Common myeloid progenitor, CD34-positive (primary cell): ENCODE results near the gene CCDC30.
A peak's percentile ranks its signal among the peaks of the same experiment; 100 is the strongest.

ENCODE experiments used
- CTCF ChIA-PET: fragments of 350-600 bp; sonication (Branson Sonifier 250); formaldehyde crosslinking; loops from one replicate; lab custom pipeline; 2021; ENCODE audit warnings: antibody characterized with exemption; lab: Charles Lee
- POLR2A ChIA-PET: fragments of 350-600 bp; sonication (Branson Sonifier 250); formaldehyde crosslinking; loops from one replicate; lab custom pipeline; 2021; ENCODE audit warnings: antibody characterized with exemption; lab: Charles Lee
- DNase-seq, 3 donors: peaks; one replicate each; pipeline versions ENCODE4 v3.0.0 to v3.0.0-alpha.2; 2013
- H3K27ac ChIP-seq, 2 experiments: 1 replicate in 1 of 2; 2 replicates in 1 of 2; pipeline ENCODE4 v1.7.0; 2013; ENCODE audit warnings: inconsistent platforms in 2 of 2, low read length in 2 of 2, mild to moderate bottlenecking in 2 of 2, low read depth in 1 of 2, moderate library complexity in 1 of 2; ENCODE audit not compliant: severe bottlenecking in 2 of 2, insufficient read depth in 1 of 2, poor library complexity in 1 of 2
- H3K27me3 ChIP-seq, 5 experiments: replicated peaks in 2 of 5; 1 replicate in 3 of 5; 2 replicates in 2 of 5; pipeline versions ENCODE4 v1.6.1 to v1.7.0; 2013; ENCODE audit warnings: low read length in 4 of 5, mild to moderate bottlenecking in 2 of 5, moderate library complexity in 2 of 5, inconsistent platforms in 1 of 5; ENCODE audit not compliant: insufficient read depth in 5 of 5, control insufficient read depth in 4 of 5
- H3K36me3 ChIP-seq, 4 experiments: 1 replicate in 2 of 4; 2 replicates in 2 of 4; pipeline versions ENCODE4 v1.6.1 to v1.7.0; 2013; ENCODE audit warnings: low read length in 3 of 4, control low read depth in 1 of 4, mild to moderate bottlenecking in 1 of 4; ENCODE audit not compliant: control insufficient read depth in 4 of 4, insufficient read depth in 4 of 4
- H3K4me1 ChIP-seq, 4 experiments: 1 replicate in 3 of 4; 2 replicates in 1 of 4; pipeline versions ENCODE4 v1.6.1 to v1.7.1; 2013; ENCODE audit warnings: low read length in 3 of 4, mild to moderate bottlenecking in 3 of 4, control low read depth in 1 of 4, inconsistent platforms in 1 of 4, moderate library complexity in 1 of 4; ENCODE audit not compliant: control insufficient read depth in 4 of 4, insufficient read depth in 4 of 4; ENCODE audit errors: control extremely low read depth in 1 of 4
- H3K4me3 ChIP-seq, 7 experiments: 1 replicate in 4 of 7; 2 replicates in 3 of 7; pipeline versions ENCODE4 v1.5.1 to v1.7.0; 2013; ENCODE audit warnings: mild to moderate bottlenecking in 7 of 7, low read length in 6 of 7, moderate library complexity in 6 of 7, inconsistent platforms in 2 of 7, low read depth in 2 of 7, control low read depth in 1 of 7; ENCODE audit not compliant: insufficient read depth in 4 of 7, control insufficient read depth in 1 of 7; ENCODE audit errors: extremely low read depth in 1 of 7
- H3K9me3 ChIP-seq, 5 experiments: 1 replicate in 4 of 5; 2 replicates in 1 of 5; pipeline versions ENCODE4 v1.6.1 to v1.7.1; 2013; ENCODE audit warnings: low read length in 4 of 5, mild to moderate bottlenecking in 2 of 5, inconsistent platforms in 1 of 5, low read depth in 1 of 5, moderate library complexity in 1 of 5; ENCODE audit not compliant: control insufficient read depth in 4 of 5, insufficient read depth in 2 of 5; ENCODE audit errors: control extremely low read depth in 1 of 5
- WGBS: methylation state at CpG from one replicate; pipeline ENCODE4 v1.1.5; 2013; ENCODE audit not compliant: insufficient coverage; 5-methylcytosine and 5-hydroxymethylcytosine counted together

Gene CCDC30

DNA sequence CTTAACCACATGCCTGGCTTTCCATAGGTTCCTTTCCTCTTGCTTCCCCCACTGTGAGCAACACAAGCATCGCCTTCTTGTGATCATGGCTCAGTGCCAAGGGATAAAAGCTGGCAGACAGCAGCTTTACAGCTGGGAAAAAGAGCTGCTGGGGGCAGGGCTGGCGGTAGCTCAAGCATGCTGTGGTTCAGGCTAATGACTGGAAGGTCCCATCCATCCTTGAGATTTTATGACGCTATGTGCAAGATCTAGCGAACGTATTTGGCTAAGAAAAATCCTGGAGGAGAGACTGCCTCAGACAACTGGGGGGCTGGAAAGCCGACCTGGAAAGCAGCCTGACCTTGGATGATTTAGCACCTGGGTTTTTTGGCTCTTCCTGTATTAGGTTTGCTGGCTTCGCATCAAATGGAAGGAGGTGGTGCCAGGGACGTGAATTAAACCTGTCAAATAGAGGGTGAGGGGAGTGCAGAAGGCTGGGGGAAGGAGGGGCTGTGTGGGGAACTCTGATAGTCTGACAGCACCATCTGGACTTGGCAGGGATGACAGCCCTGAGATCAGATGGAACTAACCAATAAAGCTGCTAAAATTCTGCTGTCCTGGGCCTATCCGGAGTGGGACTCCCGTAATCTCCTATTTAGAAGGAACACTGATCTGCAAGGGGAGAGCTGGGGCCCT is 42.0 kb upstream of the CCDC30 start:
- POLR2A ChIA-PET: no interaction called here

DNA sequence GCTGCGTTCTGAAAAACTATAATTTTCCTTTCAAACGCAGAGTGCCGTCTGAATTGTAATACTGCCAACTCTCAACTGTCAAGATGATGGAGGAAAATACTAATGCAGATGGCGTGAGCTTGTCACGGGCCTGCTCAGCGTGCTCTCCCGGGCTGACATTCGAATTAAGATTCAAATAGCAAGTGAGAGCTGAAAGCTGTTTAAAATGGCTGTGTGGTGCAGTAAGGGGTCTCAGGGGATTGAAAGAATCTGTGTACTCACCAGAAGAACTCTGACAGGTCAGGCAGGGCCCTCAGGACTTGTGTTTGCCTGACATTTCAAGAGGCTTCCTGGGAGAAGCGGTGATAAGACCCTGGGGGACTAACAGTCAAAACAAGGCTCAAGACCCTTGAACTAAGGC is 40.3 kb upstream of the CCDC30 start:
- H3K27ac ChIP-seq: no peak overlapping the region
- no peaks in the 10 kb centered on the region for H3K27me3 ChIP-seq
- WGBS: 89% methylated on average over 7 of the region's 9 CpGs
- H3K36me3 ChIP-seq: no peaks in the 10 kb centered on the region
- POLR2A ChIA-PET: no interaction called here
- peaks cover 0 to 9% (median 3%) of the 10 kb centered on the region in 4 experiments for H3K4me1 ChIP-seq
- CTCF ChIA-PET: no interaction called here
- DNase-seq: no peak
- no peak overlapping the region for H3K4me3 ChIP-seq
- no peaks in the 10 kb centered on the region for H3K9me3 ChIP-seq

More for the DNA sequence above, 42.0 kb upstream of the CCDC30 start:
- H3K27me3 ChIP-seq: no peaks in the 10 kb centered on the region
- H3K36me3 ChIP-seq: no peaks in the 10 kb centered on the region
- H3K27ac ChIP-seq: no peak overlapping the region
- 42% methylated on average over 8 of the region's 10 CpGs for WGBS
- no peaks in the 10 kb centered on the region for H3K9me3 ChIP-seq
- peak in 2 of 3 donors; percentile 33 to 45 for DNase-seq
- peaks cover 0 to 9% (median 3%) of the 10 kb centered on the region in 4 experiments for H3K4me1 ChIP-seq
- no peak overlapping the region for H3K4me3 ChIP-seq
- CTCF ChIA-PET: no interaction called here

DNA sequence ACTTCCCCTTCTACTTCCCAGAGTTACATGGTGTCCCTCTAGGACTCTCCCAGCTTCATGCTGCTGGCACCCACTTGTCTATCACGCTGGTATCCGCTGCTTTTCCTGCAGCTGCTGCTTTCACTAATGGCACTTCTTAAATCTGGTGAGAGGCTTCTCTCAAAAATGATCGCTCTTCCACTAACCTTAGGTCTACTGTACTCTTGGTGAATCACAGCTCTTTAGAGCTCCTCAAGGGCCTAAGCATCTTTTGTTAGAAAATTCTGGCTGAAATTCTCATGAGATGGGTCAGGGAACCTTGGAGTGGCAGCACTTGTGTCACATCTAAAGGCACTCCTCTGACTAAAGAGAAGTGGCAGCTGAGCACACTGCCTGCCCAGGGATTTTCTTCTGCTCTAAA is 39.4 kb upstream of the CCDC30 start:
- no peak overlapping the region for H3K27ac ChIP-seq
- H3K36me3 ChIP-seq: no peaks in the 10 kb centered on the region
- no peaks in the 10 kb centered on the region for H3K27me3 ChIP-seq
- H3K9me3 ChIP-seq: no peaks in the 10 kb centered on the region
- ChIA-PET POLR2A (no interaction called here), CTCF (no interaction called here)
- peaks cover 0 to 9% (median 3%) of the 10 kb centered on the region in 4 experiments for H3K4me1 ChIP-seq
- no peak for DNase-seq
- 89% methylated on average over 3 of the region's 3 CpGs for WGBS
- H3K4me3 ChIP-seq: no peak overlapping the region

DNA sequence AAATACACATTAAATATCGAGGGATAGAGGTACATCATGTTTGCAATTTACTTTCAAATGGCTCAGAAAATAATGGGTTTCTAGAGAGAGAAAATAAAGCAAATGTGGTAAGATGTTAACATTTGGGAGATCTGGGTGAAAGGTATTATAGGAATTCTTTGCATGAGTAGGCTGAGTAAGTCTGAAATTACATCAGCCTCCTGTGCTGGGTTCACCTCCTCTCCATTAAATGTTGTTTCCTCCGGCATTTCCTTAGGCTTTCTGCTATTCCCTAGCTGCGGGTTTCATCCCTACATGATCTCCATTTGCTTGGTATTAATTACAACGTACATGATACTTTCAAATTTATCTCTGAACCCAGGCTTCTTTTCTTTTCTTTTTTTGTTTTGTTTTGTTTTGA is 38.9 kb upstream of the CCDC30 start:
- Histone ChIP-seq H3K4me3 (no peak overlapping the region), H3K4me1 (peaks cover 0 to 9% (median 3%) of the 10 kb centered on the region in 4 experiments), H3K27me3 (no peaks in the 10 kb centered on the region), H3K27ac (no peak overlapping the region), H3K36me3 (no peaks in the 10 kb centered on the region), H3K9me3 (no peaks in the 10 kb centered on the region)
- 100% methylated on average over 3 of the region's 4 CpGs for WGBS
- ChIA-PET POLR2A (no interaction called here), CTCF (no interaction called here)
- DNase-seq: no peak

DNA sequence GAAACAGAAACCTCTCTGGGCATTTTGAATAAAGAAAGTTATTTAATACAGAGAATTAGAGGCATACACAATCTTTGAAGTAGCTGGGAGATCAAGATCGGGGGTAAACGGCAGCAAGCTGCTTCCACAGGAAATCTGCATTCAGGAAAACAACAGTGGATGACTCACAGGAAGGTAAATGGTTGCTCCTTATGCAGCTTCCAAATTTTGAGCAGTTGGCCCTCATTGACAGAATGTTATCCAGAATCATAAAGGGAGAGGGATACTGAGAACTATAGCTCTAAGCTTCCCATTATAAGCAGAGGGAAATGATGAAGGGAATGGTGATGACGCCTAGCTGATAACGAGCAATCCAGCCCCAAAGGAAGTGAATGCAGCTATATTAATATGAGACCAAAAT is 35.8 kb upstream of the CCDC30 start:
- Histone ChIP-seq H3K36me3 (no peaks in the 10 kb centered on the region), H3K4me1 (peaks cover 0 to 13% (median 10%) of the 10 kb centered on the region in 4 experiments), H3K27ac (no peak overlapping the region), H3K4me3 (no peak overlapping the region), H3K9me3 (no peaks in the 10 kb centered on the region), H3K27me3 (no peaks in the 10 kb centered on the region)
- CTCF ChIA-PET: no interaction called here
- 58% methylated on average over 2 of the region's 4 CpGs for WGBS
- peak in 1 of 3 donors; percentile 32 for DNase-seq
- POLR2A ChIA-PET: interaction anchor here (0.5 kb wide), 1 partner anchor 437 kb away, joined by 5 read pairs; no protein-coding TSS in a partner anchor

DNA sequence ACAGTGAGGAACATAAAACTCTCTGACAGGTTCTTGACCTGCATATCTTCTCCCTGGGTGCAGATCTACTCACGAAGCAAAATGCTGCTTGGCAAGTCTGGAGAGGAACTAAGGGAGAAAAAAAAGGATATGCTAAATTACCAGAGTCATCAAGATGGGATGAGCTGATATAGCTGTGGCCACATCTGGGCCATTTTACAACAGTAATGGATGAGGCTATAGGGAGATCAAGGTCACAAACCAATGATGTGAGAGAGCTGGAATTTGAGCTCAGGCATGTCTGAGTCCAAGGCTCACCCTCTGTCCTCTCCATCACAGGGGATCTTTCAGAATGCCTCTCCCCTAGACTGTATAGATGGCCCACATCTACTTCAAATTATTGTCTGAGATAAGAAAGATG is 33.5 kb upstream of the CCDC30 start:
- no peaks in the 10 kb centered on the region for H3K27me3 ChIP-seq
- H3K9me3 ChIP-seq: no peaks in the 10 kb centered on the region
- CTCF ChIA-PET: interaction anchor here (1.0 kb wide), 1 partner anchor 8 kb away, joined by 3 read pairs; no protein-coding TSS in a partner anchor
- POLR2A ChIA-PET: interaction anchor here (0.5 to 1.2 kb wide), 2 partner anchors 26 to 431 kb away, joined by 3 read pairs; no protein-coding TSS in a partner anchor
- peak in 2 of 3 donors; percentile 21 to 23 for DNase-seq
- H3K27ac ChIP-seq: no peak overlapping the region
- peaks cover 0 to 13% (median 10%) of the 10 kb centered on the region in 4 experiments for H3K4me1 ChIP-seq
- peaks cover 0 to 4% (median 0%) of the 10 kb centered on the region in 4 experiments for H3K36me3 ChIP-seq
- 0% methylated on average over 1 of the region's 1 CpG for WGBS
- no peak overlapping the region for H3K4me3 ChIP-seq
